Islet precursor cell (in vitro differentiated cells): ENCODE results near the gene KLHL29.

ENCODE experiments used
- DNase-seq: peaks from one replicate; pipeline ENCODE4 v3.0.0-alpha.2; 2018

The KLHL29 gene

DNA sequence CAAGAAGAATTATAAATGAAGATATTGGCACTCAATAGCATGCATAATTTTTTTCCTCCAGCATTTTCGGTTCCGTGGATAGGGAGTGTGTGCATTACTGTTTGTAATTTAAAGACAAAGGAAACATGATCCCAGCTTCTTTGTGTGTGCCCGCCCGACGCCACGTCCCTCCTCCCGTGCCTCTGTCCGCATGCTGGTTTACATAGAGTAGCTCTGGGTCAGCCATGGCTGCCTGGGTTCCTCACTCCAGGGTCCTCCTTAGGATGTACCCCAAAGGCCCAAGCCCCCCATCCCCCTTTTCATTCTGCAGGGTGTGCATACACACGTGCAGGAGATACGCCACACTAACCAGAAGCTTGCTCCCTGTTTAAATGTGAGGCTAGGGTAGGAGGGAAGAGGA, 214.7 kb downstream of the KLHL29 start:
- DNase-seq, result no peak

DNA sequence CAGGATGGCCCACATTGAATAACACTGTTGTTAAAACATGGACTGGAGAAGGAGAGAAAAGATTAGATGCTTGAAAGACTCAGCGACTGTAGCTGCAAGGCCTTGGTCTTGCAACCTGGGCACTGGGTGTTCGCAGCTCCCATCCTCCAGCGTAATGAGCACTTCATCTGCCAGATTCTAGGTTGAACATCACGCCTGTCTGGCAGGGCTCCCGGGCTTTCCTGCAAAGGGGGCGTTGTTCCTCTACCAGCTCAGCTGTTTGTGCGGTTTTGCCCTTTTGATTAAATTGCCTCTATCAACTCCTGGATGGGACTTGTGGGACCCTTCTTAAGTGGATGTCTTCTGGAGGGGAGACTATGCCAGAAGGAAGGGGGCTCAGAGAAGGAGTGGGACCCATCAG, 215.4 kb downstream of the KLHL29 start:
- no peak for DNase-seq

DNA sequence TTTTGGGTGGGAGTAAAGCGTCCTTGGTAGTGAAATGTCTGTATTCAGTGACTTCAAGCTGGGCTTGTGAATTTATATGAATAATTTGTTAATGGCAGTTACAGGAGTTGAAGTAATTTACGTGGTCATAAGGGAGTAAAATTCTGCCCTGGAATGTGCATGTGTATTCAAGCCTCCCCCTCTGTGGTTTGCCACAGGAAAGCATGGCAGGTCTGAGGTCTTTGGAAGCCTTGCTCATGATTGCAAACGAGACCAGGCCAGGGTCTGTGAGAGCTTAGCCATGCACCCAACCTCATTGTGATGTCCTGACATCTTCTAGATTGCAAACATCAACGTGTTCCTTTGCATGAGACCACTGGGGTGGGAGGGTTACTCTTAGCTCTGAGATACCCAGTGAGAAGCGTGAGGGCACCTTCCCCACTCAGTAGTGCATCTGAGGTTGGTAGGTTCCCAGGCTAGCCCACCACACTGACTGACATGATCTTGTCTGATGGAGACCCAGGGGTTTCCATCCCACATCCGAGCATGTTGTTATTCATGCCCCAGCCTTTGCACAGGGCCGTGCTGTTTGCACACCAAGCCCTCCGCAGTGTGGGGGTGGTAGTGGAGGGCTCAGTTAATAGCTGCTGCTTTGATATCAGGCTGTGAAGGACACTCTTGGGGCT, 216.5 kb downstream of the KLHL29 start:
- DNase-seq, result no peak

DNA sequence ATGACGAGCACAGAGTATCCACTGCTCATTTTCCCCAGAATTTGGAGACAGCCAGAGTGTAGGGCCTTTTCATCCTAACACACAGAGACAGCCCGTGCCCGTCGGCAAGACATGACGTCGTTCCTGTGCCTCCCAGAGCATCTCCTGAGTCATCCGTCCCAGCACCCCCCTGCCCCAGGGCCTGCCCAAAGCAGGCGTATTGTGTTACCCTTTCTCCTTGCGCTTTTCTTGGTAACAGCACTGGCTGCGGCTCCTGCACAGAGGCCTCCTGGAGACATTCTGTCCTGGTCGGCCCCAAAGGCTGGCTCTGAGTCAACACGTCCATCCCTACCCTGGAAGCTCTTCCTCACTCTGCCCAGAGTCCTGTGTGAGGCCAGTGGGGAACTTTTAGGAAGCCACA, 217.1 kb downstream of the KLHL29 start:
- peak; percentile 97 for DNase-seq

DNA sequence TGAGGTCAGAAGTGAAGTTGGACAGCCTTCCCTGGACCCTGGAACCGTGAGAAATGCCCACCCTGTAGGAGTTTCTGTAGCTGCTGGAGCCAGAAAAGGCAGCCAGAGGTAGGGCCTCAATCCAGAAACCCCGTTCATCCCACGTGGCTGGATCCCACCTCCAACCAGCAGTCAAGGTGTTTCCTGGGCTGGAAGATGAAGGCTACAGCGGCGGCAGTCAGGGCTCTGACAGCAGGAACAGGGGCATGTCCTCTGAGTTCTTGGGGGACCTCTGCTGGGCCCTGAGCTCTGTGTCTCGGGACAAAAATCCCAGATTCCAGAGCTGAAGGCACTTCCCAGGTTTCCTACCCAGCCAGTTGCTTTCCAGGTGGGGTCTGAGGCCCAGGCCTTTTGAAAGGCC, 218.2 kb downstream of the KLHL29 start:
- no peak for DNase-seq

DNA sequence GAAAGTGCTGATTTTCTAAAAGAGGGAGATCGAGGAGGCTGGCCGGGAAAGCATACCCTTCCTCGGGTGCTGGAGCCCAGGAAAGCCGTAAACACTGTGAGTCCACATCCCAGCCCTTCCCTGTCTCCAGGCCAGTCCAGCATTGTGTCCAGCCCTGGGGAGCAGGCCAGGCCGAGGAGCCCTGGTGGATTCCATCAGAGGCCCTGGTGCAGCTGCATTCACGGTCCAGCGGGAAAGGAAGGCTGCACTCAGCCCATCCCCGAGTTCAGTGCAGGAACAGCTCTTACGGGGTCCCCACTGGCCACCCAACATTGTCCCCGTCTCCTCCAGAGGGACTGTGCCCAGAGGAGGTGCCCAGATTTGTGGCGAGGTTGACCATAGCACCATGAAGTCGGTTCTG, 218.6 kb downstream of the KLHL29 start:
- DNase-seq, result no peak

DNA sequence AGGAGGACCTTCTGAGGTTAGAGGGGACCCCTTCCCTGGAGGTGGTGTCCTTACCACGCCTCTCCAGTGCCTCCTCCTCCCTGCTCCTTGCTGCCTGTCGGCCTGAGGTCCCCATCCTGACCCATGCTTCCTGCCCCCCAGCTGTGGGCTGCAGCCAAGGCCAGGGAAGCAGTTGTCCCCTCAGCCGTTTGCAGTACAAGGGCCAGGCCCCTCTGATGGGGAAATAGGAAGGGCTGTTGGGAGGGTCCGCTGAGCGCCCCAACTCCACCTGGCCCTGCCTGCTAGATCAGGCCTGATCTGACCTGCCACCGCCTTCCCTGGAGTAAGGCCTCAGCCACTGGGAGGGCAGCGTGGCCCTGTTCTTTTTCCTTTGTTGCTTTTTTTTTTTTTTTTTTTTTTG, 219.8 kb downstream of the KLHL29 start:
- DNase-seq, result no peak

DNA sequence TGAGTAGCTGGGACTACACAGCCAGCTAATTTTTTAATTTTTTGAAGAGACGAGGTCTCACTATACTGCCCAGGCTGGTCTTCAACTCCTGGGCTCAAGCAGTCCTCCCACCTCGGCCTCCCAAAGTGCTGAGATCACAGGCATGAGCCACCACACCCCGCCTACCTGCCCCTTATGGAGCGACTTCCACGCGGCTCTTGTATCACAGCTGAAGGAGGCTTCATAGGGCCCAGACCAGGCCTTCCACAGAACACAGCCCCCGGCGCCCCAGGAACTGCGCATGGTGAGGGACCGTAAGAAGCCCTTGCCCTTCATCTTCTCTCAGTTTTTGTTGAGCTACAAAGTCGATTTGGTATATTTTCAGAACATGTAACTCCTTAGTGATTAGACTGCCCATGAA, 220.3 kb downstream of the KLHL29 start:
- DNase-seq, result no peak

DNA sequence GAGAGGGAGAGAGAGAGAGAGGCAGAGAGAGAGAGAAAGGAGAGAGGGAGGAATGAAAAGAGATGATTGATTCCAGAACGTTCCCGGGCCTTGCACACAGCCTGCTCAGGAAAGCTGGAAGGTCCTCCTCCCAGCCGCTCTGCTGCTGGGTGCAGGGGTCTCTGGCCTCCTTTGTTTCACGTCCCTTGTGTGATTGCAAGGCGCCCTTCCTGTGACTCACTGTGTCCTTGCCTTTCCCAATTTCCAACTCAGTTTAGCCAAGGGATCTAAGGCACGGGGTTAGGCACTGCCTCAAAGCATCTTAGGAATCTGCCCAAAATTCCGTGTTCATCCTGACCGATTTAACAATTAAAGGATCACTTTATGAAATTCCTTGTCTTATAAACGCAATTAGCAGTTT, 221.2 kb downstream of the KLHL29 start:
- no peak for DNase-seq

DNA sequence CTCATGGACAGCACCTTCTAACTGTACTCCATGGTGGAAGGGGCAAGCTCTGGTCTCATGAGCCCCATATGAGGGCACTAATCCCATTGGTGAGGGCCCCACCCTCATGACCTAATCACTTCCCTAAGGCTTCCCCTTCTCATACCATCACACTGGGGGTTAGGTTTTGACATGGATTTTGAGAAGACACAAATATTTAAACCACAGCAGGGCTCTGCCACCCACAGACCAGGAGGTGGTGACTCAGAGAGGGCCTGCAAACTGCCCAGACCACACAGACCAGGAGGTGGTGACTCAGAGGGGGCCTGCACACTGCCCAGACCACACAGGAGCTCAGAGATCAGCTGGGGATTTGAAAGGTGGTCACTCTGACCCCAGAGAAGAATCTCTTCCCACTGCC, 222.0 kb downstream of the KLHL29 start:
- DNase-seq, result peak; percentile 96

DNA sequence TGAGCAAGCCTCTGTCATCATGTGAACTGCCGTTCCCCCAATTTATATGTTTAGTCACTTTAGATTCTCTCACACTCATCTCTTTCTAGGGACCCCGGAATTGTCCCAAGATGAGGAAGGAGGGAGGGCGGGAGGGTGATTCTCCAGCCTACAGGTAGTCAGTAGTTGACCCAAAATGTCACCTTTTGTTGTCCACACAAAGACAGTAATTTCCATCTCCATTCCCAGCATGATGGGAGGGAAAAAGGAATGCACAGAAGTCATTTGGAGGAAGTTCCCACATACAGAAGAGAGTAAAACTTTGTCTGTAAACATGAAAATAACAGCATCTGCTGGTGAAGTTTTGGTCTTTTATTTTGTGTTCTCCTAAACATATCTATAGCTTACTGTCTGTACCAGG, 222.9 kb downstream of the KLHL29 start:
- no peak for DNase-seq

DNA sequence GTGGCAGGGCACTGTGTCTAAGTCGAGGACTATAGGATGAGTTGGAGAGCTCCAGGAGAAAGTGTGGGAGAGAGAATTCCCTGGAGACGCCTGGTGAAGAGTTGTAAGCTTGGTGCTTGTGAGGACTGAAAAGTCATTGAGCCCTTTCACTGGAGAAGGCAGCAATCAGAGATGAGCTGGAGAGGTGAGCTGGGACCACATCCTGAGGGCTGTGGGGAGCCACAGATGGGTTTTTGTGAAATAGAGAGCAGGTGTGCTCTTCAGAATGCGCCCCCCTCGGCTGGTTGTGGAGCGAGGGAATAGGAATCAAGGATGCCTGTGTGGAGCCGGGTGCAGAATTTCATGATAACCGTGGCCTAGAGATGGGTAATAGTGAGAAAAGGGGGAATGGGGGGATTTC, 224.3 kb downstream of the KLHL29 start:
- no peak for DNase-seq

DNA sequence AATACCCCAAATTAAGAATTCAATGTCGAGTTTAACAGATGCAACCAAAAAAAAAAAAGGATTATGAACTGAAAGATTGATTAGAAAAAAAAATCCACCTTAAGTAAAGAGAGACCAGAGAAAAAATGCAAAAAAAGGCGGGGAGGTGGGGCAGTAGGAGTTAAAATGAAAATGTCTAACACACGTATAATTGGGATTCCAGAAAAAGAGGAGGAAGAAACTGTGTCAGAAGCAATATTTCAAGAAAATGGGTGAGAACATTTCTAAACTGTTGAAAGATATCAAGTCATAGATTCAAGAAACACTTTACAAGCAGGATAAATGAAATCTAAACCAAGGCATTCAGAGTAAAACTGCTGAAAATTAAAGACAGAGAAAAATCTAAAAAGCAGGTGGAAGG, 226.9 kb downstream of the KLHL29 start:
- no peak for DNase-seq

DNA sequence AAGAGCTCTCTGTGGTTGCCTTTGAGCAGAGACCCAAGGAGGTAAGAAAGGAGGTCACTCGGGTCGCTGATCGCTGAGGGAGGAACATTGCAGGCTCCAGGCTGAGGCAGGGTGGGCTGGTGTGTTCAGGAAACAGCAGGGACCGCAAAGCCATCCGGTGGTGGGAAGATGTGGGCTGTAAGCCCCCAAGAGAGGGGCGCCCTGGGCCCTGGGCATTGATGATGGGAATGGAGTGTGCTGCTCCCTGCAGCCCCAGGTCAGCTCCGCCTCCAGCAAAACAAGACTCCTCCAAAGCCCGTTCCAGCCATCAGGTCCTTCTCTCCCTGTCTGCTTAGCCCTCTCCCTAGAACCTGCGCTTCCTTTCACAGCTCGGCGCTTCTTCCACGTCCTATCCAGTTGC, 229.7 kb downstream of the KLHL29 start:
- DNase-seq, result no peak

DNA sequence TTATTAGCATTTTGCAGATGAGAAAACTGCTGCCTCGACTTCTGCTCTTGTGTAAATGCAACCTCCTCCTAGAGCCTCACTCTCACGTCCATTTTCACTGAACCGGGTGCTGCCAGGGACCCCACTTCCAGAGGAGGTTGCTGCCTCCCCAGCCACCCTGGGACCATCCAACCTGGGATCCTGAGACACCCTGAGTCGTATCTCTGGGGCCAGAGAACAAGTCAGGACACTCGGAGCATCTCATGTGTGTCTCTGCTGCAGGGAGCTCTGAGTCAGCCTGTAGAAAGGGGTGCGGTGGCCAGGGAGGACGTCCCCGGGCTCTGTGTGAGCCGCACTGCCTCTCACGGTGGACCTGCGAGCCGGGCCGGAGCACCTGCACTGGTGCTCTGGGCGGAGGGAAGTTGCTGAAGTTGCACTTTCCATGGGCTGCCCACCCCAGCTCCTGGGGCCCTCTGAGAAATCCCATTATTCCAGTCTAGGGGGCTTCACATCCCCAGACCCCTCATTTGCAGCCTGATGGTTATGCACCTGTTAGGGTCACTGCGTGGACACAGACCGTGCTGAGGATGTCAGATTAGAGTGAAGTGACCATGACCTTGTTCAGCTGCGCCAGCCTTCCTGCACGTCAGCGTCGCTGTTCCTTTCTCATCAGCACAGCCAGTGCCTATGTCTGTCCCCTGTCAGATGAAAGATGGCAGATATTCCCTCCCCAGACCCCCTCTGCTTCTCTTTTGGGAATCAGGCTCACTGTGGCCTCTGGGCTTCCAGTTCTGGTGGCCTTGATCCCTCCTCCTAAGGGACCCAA, 230.4 kb downstream of the KLHL29 start:
- DNase-seq, result no peak

DNA sequence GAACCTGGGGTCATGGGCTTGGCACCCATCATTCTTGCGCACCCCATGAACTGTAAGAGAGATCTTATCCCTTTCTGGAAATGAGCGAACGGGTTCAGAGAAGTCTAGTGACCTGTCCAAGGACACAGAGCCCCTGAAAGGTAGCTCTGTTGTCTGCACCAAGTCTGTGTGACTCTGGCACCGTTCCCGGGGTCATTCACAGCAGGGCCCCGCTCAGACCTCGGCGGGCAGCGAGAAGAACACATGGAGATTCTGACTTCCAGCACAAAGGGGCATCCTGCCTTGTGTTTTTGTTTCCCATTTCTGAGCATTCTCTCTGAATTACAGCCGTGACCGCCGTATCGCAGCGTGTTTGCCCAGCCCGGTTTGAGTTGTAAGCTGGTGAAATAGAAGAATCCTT, 231.7 kb downstream of the KLHL29 start:
- DNase-seq, result no peak

DNA sequence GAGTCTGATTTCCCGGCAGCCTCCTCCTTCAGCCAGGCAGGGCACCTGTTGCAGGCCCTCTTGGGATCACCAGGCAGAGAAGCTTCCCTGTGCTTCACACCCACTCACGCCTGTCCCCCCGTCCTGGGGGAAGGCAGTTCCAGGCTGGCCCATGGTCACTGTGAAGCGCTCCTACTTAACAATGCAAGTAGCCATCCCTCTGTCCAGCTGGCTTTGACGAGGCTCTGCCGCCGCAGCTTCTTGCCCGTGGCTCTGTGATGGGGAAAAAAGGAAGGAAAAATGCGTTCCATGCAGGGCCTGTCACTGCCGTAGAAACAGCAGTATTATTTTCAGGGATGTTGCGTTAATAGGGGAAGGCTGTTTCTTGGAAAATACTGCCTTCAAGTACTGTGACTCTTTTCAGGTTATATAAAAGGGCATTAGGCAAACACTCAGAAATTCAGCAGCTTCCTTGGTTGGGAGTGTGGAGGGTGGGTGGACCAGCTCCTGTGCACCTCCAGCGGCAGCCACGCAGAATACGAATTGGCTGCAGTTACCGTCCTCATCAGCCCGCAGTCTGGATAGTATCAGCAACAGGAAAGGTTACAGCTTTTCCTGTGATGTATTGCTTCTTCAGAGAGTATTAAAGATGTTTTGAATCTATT, 232.3 kb downstream of the KLHL29 start:
- DNase-seq, result no peak

DNA sequence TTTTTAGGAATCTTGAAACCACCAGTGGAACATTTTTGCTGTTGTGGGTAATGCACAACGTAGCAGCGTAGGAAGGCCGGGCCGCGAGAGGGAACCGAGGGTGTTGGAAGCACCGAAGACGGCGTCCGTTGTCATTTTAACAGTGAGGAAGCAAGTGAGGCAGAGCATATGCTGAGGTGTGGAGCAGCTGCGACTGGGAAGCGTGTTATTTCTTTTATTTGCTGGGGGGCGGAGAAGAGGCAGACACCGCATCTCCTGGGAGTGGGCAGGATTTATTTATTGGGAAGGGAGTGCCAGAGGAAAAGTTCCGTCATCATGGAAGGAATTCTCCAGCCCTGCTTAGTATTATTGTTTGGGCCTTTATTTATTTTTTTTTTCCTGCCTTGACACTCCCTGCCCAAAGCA, 232.8 kb downstream of the KLHL29 start:
- DNase-seq, result no peak

DNA sequence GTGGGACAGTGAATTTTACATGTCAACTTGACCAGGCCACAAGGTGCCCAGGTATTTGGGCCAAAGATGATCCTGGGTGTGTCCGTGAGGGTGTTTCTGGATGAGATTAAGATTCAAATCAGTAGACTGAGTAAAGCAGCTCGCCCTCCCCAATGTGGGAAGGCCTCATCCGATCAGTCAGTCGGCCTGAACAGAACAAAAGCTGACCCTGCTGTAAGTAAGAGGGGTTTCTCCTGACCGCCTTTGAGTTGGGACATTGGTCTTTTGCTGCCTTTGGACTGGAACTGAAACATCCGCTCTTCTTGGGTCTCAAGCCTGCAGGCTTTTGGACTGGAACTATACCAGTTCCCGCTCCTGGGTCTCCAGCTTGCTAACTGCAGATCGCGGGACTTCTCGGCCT, 233.3 kb downstream of the KLHL29 start:
- no peak for DNase-seq

DNA sequence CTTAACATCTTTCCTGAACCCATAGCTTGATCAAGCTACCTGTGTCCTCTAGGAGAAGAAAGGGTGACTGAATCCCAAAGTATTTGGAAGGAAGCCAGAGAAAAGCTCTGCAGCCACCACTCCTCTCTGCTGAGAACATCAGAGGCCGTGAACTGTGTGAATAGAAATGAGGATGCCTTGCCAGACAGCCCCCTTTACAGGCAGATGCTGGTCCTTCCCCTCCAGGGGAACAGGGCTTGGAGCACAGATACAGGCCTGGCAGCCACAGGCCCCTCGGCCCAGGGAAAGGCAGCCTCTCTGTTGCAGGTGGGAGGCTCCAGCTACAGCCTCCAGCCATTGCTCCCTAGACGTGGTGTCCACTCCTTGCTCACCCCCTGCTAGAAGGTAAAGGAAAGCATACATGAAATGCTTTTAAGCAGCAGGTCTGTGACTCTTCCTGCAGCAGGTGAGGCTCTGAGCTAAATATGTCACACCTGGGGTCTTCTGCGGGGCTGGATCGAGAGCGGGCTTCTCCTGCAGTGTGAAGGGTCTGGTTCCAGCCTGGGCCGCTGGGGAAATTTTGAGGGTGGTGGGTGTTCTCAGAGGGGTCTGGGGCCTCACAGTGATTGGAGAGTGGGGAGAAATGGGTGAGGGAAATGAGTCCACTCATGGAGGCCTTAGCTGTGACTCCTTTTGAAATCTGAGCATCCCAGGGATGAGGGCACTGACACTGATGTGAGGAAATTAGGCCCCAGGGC, 234.0 kb downstream of the KLHL29 start:
- no peak for DNase-seq

DNA sequence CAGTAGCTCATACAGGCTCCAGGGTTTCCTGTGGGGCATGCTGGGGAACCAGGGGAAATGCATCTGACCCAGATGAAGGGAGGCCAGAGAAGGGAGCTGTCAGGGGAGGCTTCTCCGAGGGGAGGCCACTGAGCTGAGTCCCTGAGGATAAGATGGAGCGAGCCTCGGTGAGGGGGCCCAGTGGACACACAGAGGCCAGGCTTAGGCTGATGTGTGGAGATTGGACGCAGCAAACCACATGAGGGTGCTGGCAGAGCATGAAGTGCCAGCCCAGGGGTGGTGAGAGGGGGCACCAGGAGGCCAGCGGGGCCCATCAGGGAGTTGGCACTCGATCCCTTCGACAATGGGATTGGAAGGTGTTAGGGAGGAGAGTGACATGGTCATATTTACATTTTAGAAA, 235.0 kb downstream of the KLHL29 start:
- DNase-seq, result no peak

DNA sequence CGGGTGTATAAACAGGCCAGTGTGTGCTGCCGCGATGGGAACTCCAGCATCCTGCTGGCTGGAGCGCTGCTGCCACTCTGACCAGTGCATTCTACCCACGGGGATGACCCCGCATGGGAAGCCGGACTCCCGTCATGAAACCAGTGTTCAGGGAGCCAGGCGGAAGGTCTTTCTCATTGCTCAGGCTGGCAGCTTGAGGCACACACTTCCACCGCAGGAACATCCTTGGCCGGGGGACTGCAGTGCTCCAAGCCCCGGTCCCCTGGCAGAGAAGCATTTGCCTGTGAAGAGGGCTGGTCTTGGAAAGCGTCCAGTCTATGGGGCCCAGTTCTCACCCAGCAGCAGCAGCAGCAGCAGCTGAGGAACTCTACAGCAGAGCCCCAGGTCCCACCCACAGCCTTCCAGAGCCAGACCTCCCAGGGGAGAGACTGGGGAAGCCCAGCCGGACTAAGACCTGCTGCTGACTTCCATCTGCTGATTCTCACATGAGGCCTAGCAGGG, 235.9 kb downstream of the KLHL29 start:
- no peak for DNase-seq

DNA sequence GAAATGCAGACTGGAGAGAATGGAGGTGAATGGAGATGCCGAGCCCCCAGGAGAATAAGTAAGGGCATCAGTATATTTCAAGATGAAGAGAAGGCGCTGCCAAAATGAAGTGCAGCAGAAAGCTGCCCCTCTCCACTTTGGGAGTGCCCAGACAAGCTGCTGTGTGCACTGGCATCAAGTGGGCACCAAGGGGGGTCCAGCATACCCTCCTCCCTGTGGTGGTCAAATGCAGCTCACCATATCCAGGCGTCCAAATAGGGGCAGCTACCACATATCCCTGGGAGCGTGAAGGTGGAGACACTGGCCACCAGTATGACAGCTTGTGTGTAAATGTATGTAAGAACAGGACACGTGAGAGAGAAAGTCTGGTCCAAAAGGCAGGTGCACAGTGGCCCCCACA, 236.6 kb downstream of the KLHL29 start:
- no peak for DNase-seq
